HG02973 (cell line): ENCODE measurements around the gene MYCBPAP.

ENCODE experiments used
- ATAC-seq: cut with Tn5 transposase; IDR thresholded peaks from one replicate; pipeline ENCODE4 v1.9.1; 2021; ENCODE audit warnings: moderate library complexity; ENCODE audit not compliant: unreplicated experiment

The MYCBPAP gene, protein sequence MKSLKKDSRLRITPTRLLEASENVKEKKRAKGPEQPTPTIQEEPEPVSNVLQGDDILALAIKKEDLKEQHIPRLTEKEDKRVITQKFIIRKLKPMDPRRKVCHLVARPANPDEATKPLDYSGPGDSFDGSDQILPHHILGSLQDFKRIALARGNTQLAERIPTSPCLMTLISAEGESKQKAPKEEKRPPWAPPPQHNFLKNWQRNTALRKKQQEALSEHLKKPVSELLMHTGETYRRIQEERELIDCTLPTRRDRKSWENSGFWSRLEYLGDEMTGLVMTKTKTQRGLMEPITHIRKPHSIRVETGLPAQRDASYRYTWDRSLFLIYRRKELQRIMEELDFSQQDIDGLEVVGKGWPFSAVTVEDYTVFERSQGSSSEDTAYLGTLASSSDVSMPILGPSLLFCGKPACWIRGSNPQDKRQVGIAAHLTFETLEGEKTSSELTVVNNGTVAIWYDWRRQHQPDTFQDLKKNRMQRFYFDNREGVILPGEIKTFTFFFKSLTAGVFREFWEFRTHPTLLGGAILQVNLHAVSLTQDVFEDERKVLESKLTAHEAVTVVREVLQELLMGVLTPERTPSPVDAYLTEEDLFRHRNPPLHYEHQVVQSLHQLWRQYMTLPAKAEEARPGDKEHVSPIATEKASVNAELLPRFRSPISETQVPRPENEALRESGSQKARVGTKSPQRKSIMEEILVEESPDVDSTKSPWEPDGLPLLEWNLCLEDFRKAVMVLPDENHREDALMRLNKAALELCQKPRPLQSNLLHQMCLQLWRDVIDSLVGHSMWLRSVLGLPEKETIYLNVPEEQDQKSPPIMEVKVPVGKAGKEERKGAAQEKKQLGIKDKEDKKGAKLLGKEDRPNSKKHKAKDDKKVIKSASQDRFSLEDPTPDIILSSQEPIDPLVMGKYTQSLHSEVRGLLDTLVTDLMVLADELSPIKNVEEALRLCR

DNA sequence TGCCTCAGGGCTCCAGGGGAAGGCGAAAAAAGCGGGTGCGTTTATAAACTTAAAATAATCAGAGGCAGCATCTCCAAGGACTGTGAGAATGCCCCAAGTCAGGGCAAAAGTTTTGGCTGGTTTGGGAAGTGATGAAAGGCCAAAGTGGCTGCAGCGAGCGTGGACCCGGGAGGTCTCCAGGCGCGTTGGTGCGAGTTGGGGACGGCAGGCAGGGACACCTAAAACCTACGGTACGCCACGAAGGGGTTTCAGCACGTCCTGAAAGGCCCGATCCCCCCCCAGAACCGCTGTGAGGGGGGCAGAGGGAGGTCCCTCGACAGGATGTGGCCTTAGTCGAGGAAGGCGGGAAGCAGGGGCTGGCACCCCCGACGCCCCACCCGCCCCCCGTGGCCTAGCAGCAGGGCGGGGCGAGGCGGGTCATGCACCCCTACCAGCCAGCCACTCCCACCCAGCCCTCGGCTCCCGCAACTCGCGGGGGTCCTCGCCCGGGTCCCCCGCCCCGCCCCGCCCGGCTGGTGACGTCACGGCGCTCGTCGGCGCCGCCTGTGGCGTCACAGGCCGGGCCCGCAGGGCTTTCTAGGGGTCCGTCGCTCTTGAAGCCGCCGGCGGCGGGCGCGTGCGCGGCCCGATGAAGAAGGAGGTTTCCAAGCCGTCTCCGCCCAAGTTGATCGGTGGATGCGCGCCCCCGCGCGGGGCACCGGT lies at the start of gene MYCBPAP:
MYCBPAP (plus strand) TSS at position 569 of the 702 bp plus-strand sequence. CDS start 236 bp downstream, outside the sequence.
- ATAC-seq, result no peak

GRCh38 chr17:50458701-50459676 lies 49.2 kb upstream of the MYCBPAP start:
- ATAC-seq, result no peak

DNA sequence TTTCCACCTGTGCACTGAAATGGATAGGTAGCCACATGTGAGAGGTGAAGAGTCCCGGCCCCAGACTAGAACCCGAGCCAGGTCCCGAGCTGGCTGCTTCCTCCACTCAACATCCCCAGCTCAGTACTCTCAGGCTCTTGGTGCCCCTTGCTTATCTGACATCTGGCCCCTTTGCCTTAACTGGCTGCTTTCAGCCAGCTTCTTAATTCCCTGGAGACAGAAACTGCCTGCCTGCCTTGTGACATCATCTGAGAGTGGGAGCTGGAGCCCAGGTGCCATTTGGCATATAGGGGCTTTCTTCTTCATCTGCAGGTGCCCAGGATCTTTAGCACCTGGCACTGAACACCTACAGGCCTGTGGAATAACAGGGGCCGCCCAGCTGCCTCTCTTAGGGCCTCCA lies 48.5 kb upstream of the MYCBPAP start:
- no peak for ATAC-seq

GRCh38 chr17:50460831-50461526 lies 47.3 kb upstream of the MYCBPAP start:
- ATAC-seq, result no peak

- ATAC-seq, result no peak
Measured at GRCh38 chr17:50461550-50462132, 46.6 kb upstream of the MYCBPAP start.

DNA sequence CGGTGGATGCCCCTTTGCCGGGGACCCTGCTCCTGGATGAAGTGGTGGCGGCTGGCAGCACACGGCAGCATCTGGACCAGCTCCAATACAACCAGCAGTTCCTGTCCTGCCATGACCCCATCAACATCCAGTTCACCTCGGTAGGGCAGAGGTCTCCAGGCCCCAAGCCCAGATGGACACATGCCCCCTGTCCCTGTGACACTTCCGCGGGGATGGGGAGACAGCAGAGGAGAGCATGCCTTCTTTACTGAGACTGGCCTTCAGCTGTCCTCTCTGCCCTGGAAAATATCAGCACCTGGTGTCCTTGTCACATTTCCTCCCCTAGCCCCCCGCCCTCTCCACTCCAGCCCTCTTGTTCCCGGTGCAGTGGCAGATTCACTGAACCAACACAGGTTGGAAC lies 45.8 kb upstream of the MYCBPAP start:
- no peak for ATAC-seq

- no peak for ATAC-seq
Measured at GRCh38 chr17:50464121-50464520, 44.1 kb upstream of the MYCBPAP start.

- ATAC-seq, result no peak
Measured at GRCh38 chr17:50464736-50465135, 43.5 kb upstream of the MYCBPAP start.

DNA sequence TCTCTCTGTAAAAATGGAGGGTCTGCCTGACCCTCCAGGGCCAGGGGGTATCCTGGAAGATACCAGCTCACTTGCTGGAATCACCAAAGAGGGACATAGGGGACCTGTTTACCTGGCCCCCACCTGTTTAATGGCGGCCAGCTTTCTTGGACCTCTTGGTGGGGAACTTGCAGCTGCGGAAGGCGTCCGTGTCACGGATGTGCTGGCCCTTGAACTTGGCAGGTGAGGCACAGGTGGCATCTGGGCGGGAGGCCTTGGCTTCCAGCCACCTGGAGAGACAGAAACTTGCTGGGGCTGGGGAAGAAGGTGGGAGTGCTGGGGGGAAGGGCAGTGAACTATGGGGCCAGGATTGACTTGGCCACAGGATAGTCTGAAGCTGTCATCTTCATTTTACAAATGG lies 43.1 kb upstream of the MYCBPAP start:
- ATAC-seq, result no peak

DNA sequence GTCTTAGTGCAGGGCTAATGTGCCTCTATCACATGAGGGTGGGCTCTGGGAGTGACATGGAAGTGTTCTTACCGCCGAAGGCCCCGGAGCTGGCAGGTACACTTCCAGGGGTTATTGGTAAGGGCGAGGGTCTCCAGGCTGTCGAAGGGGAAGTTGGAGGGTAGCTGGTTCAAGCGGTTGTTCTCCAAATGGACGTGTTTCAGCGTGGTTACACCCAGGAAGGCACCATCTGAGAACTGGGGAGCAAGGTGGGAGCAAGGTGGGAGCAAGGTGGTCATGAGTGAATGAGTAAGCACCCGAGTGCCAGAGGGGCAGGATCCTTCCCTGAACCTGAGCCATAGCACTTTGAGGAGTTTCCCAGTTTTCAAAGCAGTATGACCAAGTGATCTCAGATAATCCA lies 42.6 kb upstream of the MYCBPAP start:
- no peak for ATAC-seq

DNA sequence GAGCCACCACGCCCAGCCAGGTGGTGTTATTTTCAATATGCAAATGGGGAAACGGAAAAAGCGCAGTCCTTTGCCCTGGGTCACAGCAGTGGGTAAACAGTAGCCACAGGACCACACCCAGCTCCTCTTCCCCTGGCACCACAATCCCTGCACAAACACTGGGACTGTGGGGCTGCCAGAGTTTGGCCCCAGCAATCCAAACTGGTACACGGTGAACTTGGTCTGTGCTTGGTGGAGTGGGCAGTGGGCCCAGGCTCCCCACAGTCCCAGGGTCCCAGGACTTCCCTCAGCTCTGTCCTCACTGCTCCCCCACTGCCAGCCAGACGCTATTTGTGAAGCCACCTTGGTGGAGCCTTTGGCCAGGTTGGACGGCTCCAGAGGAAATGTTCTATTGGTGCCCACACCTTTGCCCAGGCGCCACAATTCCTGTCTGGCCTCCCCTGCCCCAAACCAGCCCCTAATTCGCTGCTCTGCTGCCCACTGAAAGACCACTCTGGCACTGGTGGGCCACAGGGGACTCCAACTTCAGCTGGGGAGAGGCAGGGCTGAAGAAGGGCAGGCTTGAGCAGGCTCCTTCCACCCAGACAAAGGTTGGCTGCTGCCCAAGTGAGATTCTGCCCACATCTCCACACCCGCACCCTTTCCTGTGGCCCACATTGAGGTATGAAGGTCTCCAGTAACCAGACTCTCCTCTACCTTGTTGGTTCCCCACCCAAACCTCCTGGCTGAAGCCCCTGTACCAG lies 41.7 kb upstream of the MYCBPAP start:
- no peak for ATAC-seq

GRCh38 chr17:50467114-50467854 lies 41.0 kb upstream of the MYCBPAP start:
- ATAC-seq, result no peak

DNA sequence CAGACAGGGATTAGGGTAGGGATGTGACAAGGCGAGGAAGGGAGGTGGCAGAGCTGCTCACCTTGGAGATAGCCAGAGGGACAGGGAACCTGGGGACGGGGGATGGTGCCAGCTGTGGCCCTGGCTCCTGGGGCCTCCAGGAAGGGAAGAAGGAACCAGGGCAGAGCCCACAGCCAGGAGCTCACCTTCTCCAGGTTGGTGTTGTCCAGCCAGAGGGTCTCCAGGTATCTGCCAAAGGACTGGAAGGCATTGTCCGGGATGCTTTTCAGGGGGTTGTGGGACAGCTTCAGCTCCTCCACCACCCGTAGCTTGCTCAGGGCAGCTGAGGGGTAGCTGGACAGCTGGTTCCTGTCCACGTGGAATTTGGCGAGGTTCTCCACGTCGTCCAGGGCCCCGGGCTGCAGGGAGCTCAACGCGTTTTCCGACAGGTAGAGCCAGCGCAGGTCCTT lies 40.4 kb upstream of the MYCBPAP start:
- ATAC-seq, result no peak

DNA sequence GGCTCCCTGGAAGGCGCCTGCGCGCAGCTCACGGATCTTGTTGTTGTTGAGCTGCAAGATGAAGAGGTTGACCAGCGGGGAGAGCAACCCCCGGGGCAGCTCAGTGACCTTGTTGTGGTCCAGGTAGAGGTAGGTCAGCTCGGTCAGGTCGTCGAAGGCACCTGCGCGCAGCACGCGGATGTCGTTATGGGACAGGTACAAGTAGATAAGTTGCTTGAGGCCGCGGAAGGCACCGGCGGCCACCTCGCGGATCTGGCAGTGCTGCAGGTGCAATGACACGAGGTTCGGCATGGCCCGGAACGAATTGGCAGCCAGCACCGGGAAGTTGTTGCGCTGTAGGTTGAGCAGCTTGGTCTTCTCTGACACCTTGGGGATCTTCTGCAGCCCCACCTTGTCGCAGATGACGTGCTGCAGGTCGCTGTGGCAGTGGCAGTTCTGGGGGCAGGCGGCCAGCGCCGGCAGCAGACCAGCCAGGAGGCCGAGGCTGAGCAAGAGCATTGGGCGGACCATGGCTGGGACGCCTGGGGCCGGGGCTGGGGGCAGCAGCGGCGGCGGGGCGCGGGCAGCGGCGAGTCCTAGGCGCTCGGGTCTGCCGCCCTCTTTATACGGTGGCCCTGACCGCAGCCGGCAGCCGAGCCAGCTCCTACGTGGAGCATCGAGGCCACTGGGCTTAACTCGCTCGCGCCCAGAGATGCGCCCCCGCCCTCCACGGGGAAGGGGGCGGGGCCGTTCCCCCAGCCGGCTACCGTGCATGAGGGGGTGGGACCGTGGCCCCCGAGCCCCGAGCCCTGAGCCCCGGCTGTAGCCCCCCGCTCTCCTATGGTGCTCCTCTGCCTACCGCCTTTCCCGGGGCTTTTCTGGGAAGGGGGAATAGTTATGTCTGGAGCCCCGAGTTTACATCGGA lies 39.7 kb upstream of the MYCBPAP start, which contains the start of gene CHAD:
CHAD (minus strand) TSS at position 577 of the 904 bp plus-strand sequence; CDS start at position 510, 67 bp downstream.
- ATAC-seq, result no peak

- no peak for ATAC-seq
Measured at GRCh38 chr17:50469208-50469605, 39.0 kb upstream of the MYCBPAP start.

- no peak for ATAC-seq
Measured at GRCh38 chr17:50469671-50470305, 38.5 kb upstream of the MYCBPAP start.
